K562 (cell line): ENCODE data around the gene TTC23L. TPM values are rescaled to one million over a fixed set of nuclear protein-coding genes. Genes with fewer than 3 reads are reported as not detected.

Experiments
- ATAC-seq: fragments of 200-7000 bp; cut with Tn5 transposase; 3 replicates; pipeline ENCODE4 v1.9.1; 2020; ENCODE audit warnings: moderate library complexity
- BruUV-seq: library from RNA; stranded (reverse); fragments of 400-500 nt; replicated peaks from 2 replicates; lab custom pipeline; 2021; lab: Mats Ljungman, UMichigan
- CTCF ChIA-PET: fragments of 300-600 bp; formaldehyde crosslinking; extraction: SDS; loops from one replicate; lab custom pipeline; 2021; ENCODE audit warnings: low intra/inter-chr PET ratio; lab: Yijun Ruan, JAX
- POLR2A ChIA-PET: fragments of 300-600, 350-650 bp; sonication (Branson Sonifier 250); formaldehyde crosslinking; extraction: SDS; loops from one replicate; lab custom pipeline; 2021; ENCODE audit warnings: antibody characterized with exemption, inconsistent platforms; lab: Yijun Ruan, JAX
- DNase-seq, 4 experiments: peaks; one replicate each; pipeline versions ENCODE4 v3.0.0 to v3.0.0-alpha.2; 2011 to 2018; ENCODE audit warnings: low spot score in 3 of 4, mixed read lengths in 3 of 4; ENCODE audit errors: extremely low read depth in 1 of 4
- FAIRE-seq: peaks from 2 replicates; lab custom pipeline; 2011; peaks lifted over from hg19 to GRCh38; lab: Jason Lieb, UNC
- H2AFZ ChIP-seq: 2 replicates; pipeline ENCODE4 v1.6.0; 2011; ENCODE audit warnings: low read depth, low read length, control low read depth, inconsistent platforms
- H3K27ac ChIP-seq: fragments of 200-600 bp; 3 replicates; pipeline ENCODE4 v1.8.0; 2011; ENCODE audit warnings: low read depth, mild to moderate bottlenecking, control low read depth, inconsistent platforms, low read length, moderate library complexity, mixed read lengths; ENCODE audit errors: extremely low read depth
- H3K27me3 ChIP-seq, 2 experiments: fragments of 300-600 bp in 1 of 2; 2 replicates in 1 of 2; 3 replicates in 1 of 2; pipeline versions ENCODE4 v1.6.0 to v1.8.0; 2011; ENCODE audit warnings: inconsistent platforms in 2 of 2, low read length in 2 of 2, mild to moderate bottlenecking in 1 of 2, mixed read lengths in 1 of 2, moderate library complexity in 1 of 2; ENCODE audit not compliant: control insufficient read depth in 2 of 2, insufficient read depth in 2 of 2
- H3K36me3 ChIP-seq: fragments of 300-600 bp; 3 replicates; pipeline ENCODE4 v1.8.0; 2011; ENCODE audit warnings: mild to moderate bottlenecking, low read length, inconsistent platforms; ENCODE audit not compliant: control insufficient read depth, insufficient read depth
- H3K4me1 ChIP-seq, 2 experiments: fragments of 200-600 bp in 1 of 2; replicated peaks in 1 of 2; 2 replicates in 1 of 2; 3 replicates in 1 of 2; pipeline versions ENCODE4 v1.5.1 to v1.8.0; 2011; ENCODE audit warnings: inconsistent platforms in 2 of 2, low read length in 2 of 2, mild to moderate bottlenecking in 1 of 2, mixed read lengths in 1 of 2, moderate library complexity in 1 of 2; ENCODE audit not compliant: control insufficient read depth in 2 of 2, insufficient read depth in 2 of 2
- H3K4me2 ChIP-seq: 2 replicates; pipeline ENCODE4 v1.6.1; 2011; ENCODE audit warnings: low read length, control low read depth, inconsistent platforms, mixed read lengths; ENCODE audit not compliant: insufficient read depth
- H3K4me3 ChIP-seq: fragments of 200-600 bp; sonication (generic), shearing (Covaris generic); 2 replicates; pipeline ENCODE4 v1.5.1; 2016; ENCODE audit warnings: control low read depth, inconsistent platforms
- H3K79me2 ChIP-seq: fragments of 200-600 bp; 3 replicates; pipeline ENCODE4 v1.8.0; 2011; ENCODE audit warnings: low read length, inconsistent platforms; ENCODE audit not compliant: control insufficient read depth, insufficient read depth
- H3K9ac ChIP-seq, 2 experiments: 2 replicates each; pipeline versions ENCODE4 v1.6.0 to v1.6.1; 2011; ENCODE audit warnings: low read depth in 2 of 2, low read length in 2 of 2, control low read depth in 1 of 2, inconsistent platforms in 1 of 2, mild to moderate bottlenecking in 1 of 2, mixed read lengths in 1 of 2; ENCODE audit not compliant: insufficient read depth in 1 of 2
- H3K9me1 ChIP-seq: one replicate; pipeline ENCODE4 v1.6.0; 2011; ENCODE audit warnings: inconsistent platforms, mild to moderate bottlenecking, low read length, moderate library complexity; ENCODE audit not compliant: control insufficient read depth, insufficient read depth
- H3K9me3 ChIP-seq: replicated peaks from 2 replicates; pipeline ENCODE4 v1.5.1; 2011; ENCODE audit warnings: low read depth, low read length, inconsistent platforms; ENCODE audit not compliant: control insufficient read depth, insufficient read depth
- H4K20me1 ChIP-seq: replicated peaks from 2 replicates; pipeline ENCODE4 v1.6.1; 2011; ENCODE audit warnings: low read length, inconsistent platforms, mixed read lengths; ENCODE audit not compliant: control insufficient read depth, insufficient read depth
- CHD1 ChIP-seq: fragments of 200-600 bp; sonication (generic); IDR thresholded peaks from one replicate; pipeline ENCODE4 v1.6.1; 2012; ENCODE audit warnings: mild to moderate bottlenecking, moderate library complexity, low read length, inconsistent platforms
- CHD2 ChIP-seq: IDR thresholded peaks from 2 replicates; pipeline ENCODE4 v1.6.1; 2011; ENCODE audit warnings: low read depth, low read length
- GABPB2 ChIP-seq: fragments of 250-450 bp; sonication (Bioruptor Pico); conservative IDR thresholded peaks from 2 replicates; pipeline ENCODE4 v1.5.1; 2021; ENCODE audit warnings: mild to moderate bottlenecking
- MAZ ChIP-seq, 2 experiments: fragments of 450-650 bp in 1 of 2; sonication (generic) in 1 of 2; formaldehyde crosslinking; IDR thresholded peaks in 1 of 2; conservative IDR thresholded peaks in 1 of 2; 2 replicates each; pipeline versions ENCODE4 v1.4.0 to v1.5.0; 2020; ENCODE audit warnings: mild to moderate bottlenecking in 1 of 2, missing genetic modification reagents in 1 of 2
- MED1 ChIP-seq: sonication (generic); formaldehyde crosslinking; IDR thresholded peaks from 2 replicates; pipeline ENCODE4 v1.8.1; 2023; ENCODE audit warnings: missing genetic modification reagents, borderline replicate concordance
- NFXL1 ChIP-seq: fragments of 450-650 bp; formaldehyde crosslinking; IDR thresholded peaks from 2 replicates; pipeline ENCODE4 v1.4.0; 2021; ENCODE audit warnings: mild to moderate bottlenecking
- NR1H2 ChIP-seq: sonication (generic); formaldehyde crosslinking; IDR thresholded peaks from 2 replicates; pipeline ENCODE4 v1.4.0; 2020; ENCODE audit warnings: mild to moderate bottlenecking, missing genetic modification reagents
- PHB2 ChIP-seq: fragments of 450-650 bp; IDR thresholded peaks from 2 replicates; pipeline ENCODE4 v1.6.1; 2017; ENCODE audit warnings: low read depth
- POLR2B ChIP-seq: fragments of 450-650 bp; IDR thresholded peaks from 2 replicates; pipeline ENCODE4 v1.6.1; 2018; ENCODE audit warnings: low read depth; ENCODE audit not compliant: partially characterized antibody
- TFAM ChIP-seq: fragments of 250-450 bp; sonication (Bioruptor Pico); conservative IDR thresholded peaks from 2 replicates; pipeline ENCODE4 v1.5.0; 2021; ENCODE audit warnings: mild to moderate bottlenecking, moderate library complexity
- WHSC1 ChIP-seq: IDR thresholded peaks from one replicate; pipeline ENCODE4 v1.6.1; 2012; ENCODE audit warnings: low read length, control low read depth, inconsistent platforms
- ZNF584 ChIP-seq: fragments of 200-800 bp; sonication (Bioruptor generic); IDR thresholded peaks from 2 replicates; pipeline ENCODE4 v1.6.1; 2016; ENCODE audit warnings: low read depth, mild to moderate bottlenecking, missing genetic modification characterization, missing compliant biosample characterization
- ZNF764 ChIP-seq: fragments of 250-450 bp; sonication (Bioruptor Pico); IDR thresholded peaks from 2 replicates; pipeline ENCODE4 v1.4.0; 2020; ENCODE audit warnings: low read depth, mild to moderate bottlenecking, moderate library complexity
- WGBS: fragments of 100-300 bp; shearing (Covaris generic); methylation state at CpG from one replicate; pipeline ENCODE4 v1.1.6; 2016; ENCODE audit warnings: low coverage, mixed read lengths; ENCODE audit not compliant: insufficient coverage; ENCODE audit errors: missing lambda C conversion rate; 5-methylcytosine and 5-hydroxymethylcytosine counted together
- in situ Hi-C: fragments of 300-500 bp; cut with MboI; formaldehyde crosslinking; loops from 4 replicates; pipeline ENCODE4 v1.15.0; 2018; ENCODE audit warnings: inconsistent platforms, mixed read lengths
- intact Hi-C: fragments of 100-400 bp; cut with micrococcal nuclease; formaldehyde crosslinking; loops from 2 replicates; pipeline ENCODE4 v1.14.2; 2022
- polyA plus RNA-seq, 8 experiments: library from polyadenylated mRNA; depleted of rRNA in 4 of 8; stranded (reverse) in 5 of 8; unstranded in 3 of 8; fragments of >200 nt; fragmentation: Nextera tagmentation in 2 of 8; fragmentation: Illumina TruSeq in 1 of 8; extraction: Ambion mirVana in 2 of 8; extraction: Trizol in 1 of 8; gene quantifications; 2 replicates each; pipeline versions ENCODE4 v1.2.1 to v1.2.3, GENCODE V29; 2011 to 2014; ENCODE audit warnings: inconsistent platforms in 1 of 8, missing spikeins in 1 of 8
- total RNA-seq, 7 experiments: library from RNA; depleted of rRNA in 6 of 7; stranded (reverse); fragments of >200 nt in 6 of 7; fragmentation: Illumina TruSeq in 2 of 7; extraction: Trizol in 2 of 7; gene quantifications; 2 replicates each; pipeline versions ENCODE4 v1.2.1 to v1.2.3, GENCODE V29; 2011 to 2021; ENCODE audit warnings: low replicate concordance in 1 of 7
- TF ChIP-seq, protein P1 (sequence below): sonication (generic); formaldehyde crosslinking; IDR thresholded peaks from 2 replicates; pipeline ENCODE4 v1.8.1; 2022; ENCODE audit warnings: missing genetic modification reagents

Gene TTC23L
- total and polyA plus RNA-seq, 9 of the 15 experiments (the other 6 are each of a cell fraction or from before 2014, with no cell fraction given): 0.03 to 0.32 (median 0.14) TPM; not detected in 2

DNA sequence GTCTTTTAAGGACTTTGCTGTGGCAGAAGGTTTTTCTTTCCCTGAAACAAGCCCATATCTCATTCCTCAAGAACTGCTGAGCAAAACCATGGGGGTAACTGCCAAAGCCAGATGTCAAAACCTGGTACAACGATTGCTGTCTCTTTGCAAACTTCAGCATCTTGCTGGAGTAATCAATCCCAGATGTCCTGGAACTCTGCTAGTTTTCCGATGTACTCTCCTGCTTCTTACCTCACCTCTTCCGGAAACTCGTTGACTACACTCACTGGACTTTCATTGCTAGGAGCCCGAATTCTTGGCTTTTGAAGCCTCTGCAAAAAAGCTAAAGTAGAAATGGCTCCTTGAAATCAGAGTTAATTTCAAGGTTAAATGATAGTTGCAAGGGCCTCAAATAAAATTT lies 53.0 kb downstream of the TTC23L start:
- DNase-seq (no peak), ATAC-seq (no peak), FAIRE-seq (no peak)
- no peak overlapping the region for H2AFZ ChIP-seq
- in situ Hi-C loops (loop anchor here (5.0 to 10.0 kb wide), 2 partner anchors 375 to 407 kb away; no protein-coding TSS in a partner anchor), intact Hi-C loops (no loop called here)
- H3K4me1 ChIP-seq: peaks cover 6 to 14% of the 10 kb centered on the region in 2 experiments
- H3K27ac ChIP-seq: no peak overlapping the region
- no peak for TF ChIP-seq PHB2
- TF ChIP-seq NFXL1 (CRISPR knock-in tag): no peak
- TF ChIP-seq ZNF764 (CRISPR knock-in tag): no peak
- no peak for TF ChIP-seq WHSC1
- TF ChIP-seq MED1 (CRISPR knock-in tag): no peak
- no peak for TF ChIP-seq MAZ (CRISPR knock-in tag; conservative IDR thresholded peaks at IDR 0.05 in 1 of 2, IDR thresholded peaks at IDR 0.05 in 1 of 2)
- TF ChIP-seq POLR2B: no peak
- TF ChIP-seq, protein P1, sequence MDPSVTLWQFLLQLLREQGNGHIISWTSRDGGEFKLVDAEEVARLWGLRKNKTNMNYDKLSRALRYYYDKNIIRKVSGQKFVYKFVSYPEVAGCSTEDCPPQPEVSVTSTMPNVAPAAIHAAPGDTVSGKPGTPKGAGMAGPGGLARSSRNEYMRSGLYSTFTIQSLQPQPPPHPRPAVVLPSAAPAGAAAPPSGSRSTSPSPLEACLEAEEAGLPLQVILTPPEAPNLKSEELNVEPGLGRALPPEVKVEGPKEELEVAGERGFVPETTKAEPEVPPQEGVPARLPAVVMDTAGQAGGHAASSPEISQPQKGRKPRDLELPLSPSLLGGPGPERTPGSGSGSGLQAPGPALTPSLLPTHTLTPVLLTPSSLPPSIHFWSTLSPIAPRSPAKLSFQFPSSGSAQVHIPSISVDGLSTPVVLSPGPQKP (CRISPR knock-in tag): no peak
- TF ChIP-seq NR1H2 (CRISPR knock-in tag): no peak
- TF ChIP-seq CHD2: no peak
- TF ChIP-seq CHD1: no peak
- TF ChIP-seq ZNF584 (CRISPR knock-in tag): no peak
- TF ChIP-seq GABPB2 (CRISPR knock-in tag): no peak
- TF ChIP-seq TFAM (CRISPR knock-in tag): no peak
- no peaks in the 10 kb centered on the region for H3K9me1 ChIP-seq
- WGBS: 63% methylated on average over 5 of the region's 5 CpGs
- H3K36me3 ChIP-seq: no peaks in the 10 kb centered on the region; the same call in 2 of the 3 replicates
- no peaks in the 10 kb centered on the region for H3K9me3 ChIP-seq
- ChIA-PET POLR2A (interaction anchor here (1.5 to 2.1 kb wide), 2 partner anchors 15 to 23 kb away, joined by 3 to 10 read pairs; partner anchors contain the start of genes BRIX1 and RAD1), CTCF (no interaction called here)
- no peaks in the 10 kb centered on the region for H3K27me3 ChIP-seq
- BruUV-seq: no TSS peak
- no peak overlapping the region for H3K4me2 ChIP-seq
- H3K4me3 ChIP-seq: no peak overlapping the region
- no peak overlapping the region for H3K9ac ChIP-seq
- H3K79me2 ChIP-seq: no peaks in the 10 kb centered on the region
- no peaks in the 10 kb centered on the region for H4K20me1 ChIP-seq
